Measurements from ENCODE around the gene ADAMTS17.

- TF ChIP-seq ZNF317 (CRISPR knock-in tag; IDR thresholded peaks at IDR 0.05; ENCODE audit: borderline replicate concordance, low read depth) (no peak), SP1 (CRISPR knock-in tag; conservative IDR thresholded peaks at IDR 0.05) (no peak), NFYB (CRISPR knock-in tag; conservative IDR thresholded peaks at IDR 0.05; ENCODE audit: low read depth) (no peak), ELF4 (CRISPR knock-in tag; IDR thresholded peaks at IDR 0.05; ENCODE audit: low read depth) (no peak), HMGXB4 (CRISPR knock-in tag; IDR thresholded peaks at IDR 0.05) (no peak), ZNF416 (CRISPR knock-in tag; IDR thresholded peaks at IDR 0.05) (no peak), JUN (CRISPR knock-in tag; IDR thresholded peaks at IDR 0.05) (no peak), FOXJ3 (CRISPR knock-in tag; IDR thresholded peaks at IDR 0.05; ENCODE audit: borderline replicate concordance) (no peak)
- TF ChIP-seq, protein P1, sequence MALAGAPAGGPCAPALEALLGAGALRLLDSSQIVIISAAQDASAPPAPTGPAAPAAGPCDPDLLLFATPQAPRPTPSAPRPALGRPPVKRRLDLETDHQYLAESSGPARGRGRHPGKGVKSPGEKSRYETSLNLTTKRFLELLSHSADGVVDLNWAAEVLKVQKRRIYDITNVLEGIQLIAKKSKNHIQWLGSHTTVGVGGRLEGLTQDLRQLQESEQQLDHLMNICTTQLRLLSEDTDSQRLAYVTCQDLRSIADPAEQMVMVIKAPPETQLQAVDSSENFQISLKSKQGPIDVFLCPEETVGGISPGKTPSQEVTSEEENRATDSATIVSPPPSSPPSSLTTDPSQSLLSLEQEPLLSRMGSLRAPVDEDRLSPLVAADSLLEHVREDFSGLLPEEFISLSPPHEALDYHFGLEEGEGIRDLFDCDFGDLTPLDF (CRISPR knock-in tag; IDR thresholded peaks at IDR 0.05) = no peak
- TF ChIP-seq, protein P2, sequence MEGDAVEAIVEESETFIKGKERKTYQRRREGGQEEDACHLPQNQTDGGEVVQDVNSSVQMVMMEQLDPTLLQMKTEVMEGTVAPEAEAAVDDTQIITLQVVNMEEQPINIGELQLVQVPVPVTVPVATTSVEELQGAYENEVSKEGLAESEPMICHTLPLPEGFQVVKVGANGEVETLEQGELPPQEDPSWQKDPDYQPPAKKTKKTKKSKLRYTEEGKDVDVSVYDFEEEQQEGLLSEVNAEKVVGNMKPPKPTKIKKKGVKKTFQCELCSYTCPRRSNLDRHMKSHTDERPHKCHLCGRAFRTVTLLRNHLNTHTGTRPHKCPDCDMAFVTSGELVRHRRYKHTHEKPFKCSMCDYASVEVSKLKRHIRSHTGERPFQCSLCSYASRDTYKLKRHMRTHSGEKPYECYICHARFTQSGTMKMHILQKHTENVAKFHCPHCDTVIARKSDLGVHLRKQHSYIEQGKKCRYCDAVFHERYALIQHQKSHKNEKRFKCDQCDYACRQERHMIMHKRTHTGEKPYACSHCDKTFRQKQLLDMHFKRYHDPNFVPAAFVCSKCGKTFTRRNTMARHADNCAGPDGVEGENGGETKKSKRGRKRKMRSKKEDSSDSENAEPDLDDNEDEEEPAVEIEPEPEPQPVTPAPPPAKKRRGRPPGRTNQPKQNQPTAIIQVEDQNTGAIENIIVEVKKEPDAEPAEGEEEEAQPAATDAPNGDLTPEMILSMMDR (IDR thresholded peaks at IDR 0.05) = no peak
- TF ChIP-seq, protein P3, sequence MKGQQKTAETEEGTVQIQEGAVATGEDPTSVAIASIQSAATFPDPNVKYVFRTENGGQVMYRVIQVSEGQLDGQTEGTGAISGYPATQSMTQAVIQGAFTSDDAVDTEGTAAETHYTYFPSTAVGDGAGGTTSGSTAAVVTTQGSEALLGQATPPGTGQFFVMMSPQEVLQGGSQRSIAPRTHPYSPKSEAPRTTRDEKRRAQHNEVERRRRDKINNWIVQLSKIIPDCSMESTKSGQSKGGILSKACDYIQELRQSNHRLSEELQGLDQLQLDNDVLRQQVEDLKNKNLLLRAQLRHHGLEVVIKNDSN (CRISPR knock-in tag; IDR thresholded peaks at IDR 0.05) = no peak
- TF ChIP-seq, protein P4, sequence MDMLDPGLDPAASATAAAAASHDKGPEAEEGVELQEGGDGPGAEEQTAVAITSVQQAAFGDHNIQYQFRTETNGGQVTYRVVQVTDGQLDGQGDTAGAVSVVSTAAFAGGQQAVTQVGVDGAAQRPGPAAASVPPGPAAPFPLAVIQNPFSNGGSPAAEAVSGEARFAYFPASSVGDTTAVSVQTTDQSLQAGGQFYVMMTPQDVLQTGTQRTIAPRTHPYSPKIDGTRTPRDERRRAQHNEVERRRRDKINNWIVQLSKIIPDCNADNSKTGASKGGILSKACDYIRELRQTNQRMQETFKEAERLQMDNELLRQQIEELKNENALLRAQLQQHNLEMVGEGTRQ (CRISPR knock-in tag; IDR thresholded peaks at IDR 0.05) = no peak
- TF ChIP-seq, protein P5, sequence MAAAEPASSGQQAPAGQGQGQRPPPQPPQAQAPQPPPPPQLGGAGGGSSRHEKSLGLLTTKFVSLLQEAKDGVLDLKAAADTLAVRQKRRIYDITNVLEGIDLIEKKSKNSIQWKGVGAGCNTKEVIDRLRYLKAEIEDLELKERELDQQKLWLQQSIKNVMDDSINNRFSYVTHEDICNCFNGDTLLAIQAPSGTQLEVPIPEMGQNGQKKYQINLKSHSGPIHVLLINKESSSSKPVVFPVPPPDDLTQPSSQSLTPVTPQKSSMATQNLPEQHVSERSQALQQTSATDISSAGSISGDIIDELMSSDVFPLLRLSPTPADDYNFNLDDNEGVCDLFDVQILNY (CRISPR knock-in tag; IDR thresholded peaks at IDR 0.05) = no peak
Observed at GRCh38 chr15:100118546-100118945, 223.2 kb downstream of the ADAMTS17 start.
